Spleen (tissue), 11 donors: ENCODE data around the gene SLC25A45. TPM values are rescaled to one million over a fixed set of nuclear protein-coding genes. Genes with fewer than 3 reads are reported as not detected.

Source experiments
- DNase-seq: peaks from one replicate; pipeline ENCODE4 v3.0.0-alpha.2; 2020
- H3K27ac ChIP-seq, 8 donors: fragments of 200-600 bp; sonication (generic) in 7 of 8; 1 replicate in 4 of 8; 2 replicates in 4 of 8; pipeline versions ENCODE4 v1.5.0 to v1.8.0; 2016 to 2021; ENCODE audit warnings: inconsistent platforms in 4 of 8, mild to moderate bottlenecking in 4 of 8, moderate library complexity in 1 of 8
- H3K27me3 ChIP-seq, 7 donors: fragments of 200-600 bp; sonication (generic) in 6 of 7; replicated peaks in 1 of 7; 1 replicate in 4 of 7; 2 replicates in 3 of 7; pipeline versions ENCODE4 v1.5.0 to v1.8.0; 2016 to 2021; ENCODE audit warnings: inconsistent platforms in 3 of 7, mild to moderate bottlenecking in 1 of 7
- H3K36me3 ChIP-seq, 6 donors: fragments of 200-600 bp; sonication (generic) in 5 of 6; 1 replicate in 4 of 6; 2 replicates in 2 of 6; pipeline versions ENCODE4 v1.5.0 to v1.8.0; 2016 to 2021; ENCODE audit warnings: inconsistent platforms in 2 of 6
- H3K4me1 ChIP-seq, 6 donors: fragments of 200-600 bp; sonication (generic) in 5 of 6; 1 replicate in 3 of 6; 2 replicates in 3 of 6; pipeline versions ENCODE4 v1.5.0 to v1.8.0; 2016 to 2021; ENCODE audit warnings: inconsistent platforms in 3 of 6
- H3K4me3 ChIP-seq, 8 donors: fragments of 200-600 bp; sonication (generic) in 7 of 8; 1 replicate in 4 of 8; 2 replicates in 4 of 8; pipeline versions ENCODE4 v1.5.0 to v1.8.0; 2016 to 2021; ENCODE audit warnings: inconsistent platforms in 4 of 8, mild to moderate bottlenecking in 4 of 8, moderate library complexity in 2 of 8
- H3K9me3 ChIP-seq, 8 donors: fragments of 200-600 bp; sonication (generic) in 7 of 8; 1 replicate in 4 of 8; 2 replicates in 4 of 8; pipeline versions ENCODE4 v1.5.0 to v1.8.0; 2016 to 2021; ENCODE audit warnings: inconsistent platforms in 4 of 8
- POLR2A ChIP-seq, 3 donors: fragments of 450-650 bp; IDR thresholded peaks; one replicate each; pipeline ENCODE4 v1.5.1; 2017; ENCODE audit warnings: antibody characterized with exemption in 3 of 3, mild to moderate bottlenecking in 1 of 3
- POLR2AphosphoS5 ChIP-seq, 3 donors: sonication (generic); formaldehyde crosslinking; IDR thresholded peaks; one replicate each; pipeline ENCODE4 v1.5.1; 2017; ENCODE audit warnings: antibody characterized with exemption in 3 of 3
- WGBS, 5 donors: extraction: QIAGEN DNeasy Blood & Tissue Kit in 3 of 5; methylation state at CpG; one replicate each; pipeline versions ENCODE4 v1.1.5 to v1.1.7; 2013 to 2018; 5-methylcytosine and 5-hydroxymethylcytosine counted together
- intact Hi-C: fragments of 100-400 bp; cut with DNase I; formaldehyde crosslinking; loops from one replicate; pipeline ENCODE4 v1.15.0; 2023; ENCODE audit warnings: low total_unique reads
- polyA plus RNA-seq, 3 donors: library from polyadenylated mRNA; stranded (reverse); fragments of 200-250 nt; gene quantifications; one replicate each; pipeline ENCODE4 v1.2.1, GENCODE V29; 2013
- total RNA-seq, 7 donors: library from RNA; depleted of rRNA in 3 of 7; stranded (reverse); fragments of >200 nt in 3 of 7; fragmentation: NEBNext Ultra II Directional in 4 of 7; extraction: Animal tissue kit (Norgen Biotek cat#: 25700) in 4 of 7; gene quantifications; one replicate each; pipeline versions ENCODE4 v1.1.0 to v1.2.1, GENCODE V29; 2016 to 2021
- TF ChIP-seq, protein P1 (sequence below), 11 experiments: fragments of 200-600 bp in 7 of 11; fragments of 450-650 bp in 4 of 11; sonication (generic) in 4 of 11; IDR thresholded peaks in 8 of 11; conservative IDR thresholded peaks in 3 of 11; 1 replicate in 7 of 11; 2 replicates in 4 of 11; pipeline versions ENCODE4 v1.4.0 to v1.8.0; 2016 to 2021; ENCODE audit warnings: antibody characterized with exemption in 11 of 11, inconsistent platforms in 4 of 11, mild to moderate bottlenecking in 1 of 11
- donor health status: healthy with polysubstance abuse.
- donor health status: DM: no; HTN: no; CAD: no; lungs with moderate emphysema.
- donor health status: DM: no; HTN: no; CAD: no.
- donor health status: Bipolar disorder and iron deficiency.
- donor health status: healthy.
- donor health status: DM: no; HTN: no; CAD: no.
- donor health status: DM: yes; HTN: yes; CAD: no.

Gene SLC25A45
- total and polyA plus RNA-seq, 10 donors = 11.6 to 33.4 (median 24.9) TPM

DNA sequence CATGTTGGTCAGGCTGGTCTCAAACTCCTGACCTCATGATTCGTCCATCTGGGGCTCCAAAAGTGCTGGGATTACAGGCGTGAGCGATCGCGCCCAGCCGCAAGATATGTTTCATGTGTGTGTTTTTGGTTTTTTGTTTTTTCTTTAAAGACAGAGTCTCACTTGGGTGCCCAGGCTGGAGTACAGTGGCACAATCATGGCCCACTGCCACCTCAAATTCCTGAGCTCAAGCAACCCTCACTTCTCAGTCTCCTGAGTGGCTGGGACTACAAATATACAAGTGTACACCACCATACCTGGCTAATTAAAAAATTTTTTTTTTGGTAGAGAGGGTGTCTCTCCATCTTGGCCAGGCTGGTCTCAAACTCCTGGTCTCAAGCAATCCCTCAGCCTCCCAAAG lies 19.5 kb downstream of the SLC25A45 start:
- TF ChIP-seq POLR2AphosphoS5 (IDR thresholded peaks at IDR 0.05) (no peak), POLR2A (IDR thresholded peaks at IDR 0.05) (no peak)
- TF ChIP-seq, protein P1, sequence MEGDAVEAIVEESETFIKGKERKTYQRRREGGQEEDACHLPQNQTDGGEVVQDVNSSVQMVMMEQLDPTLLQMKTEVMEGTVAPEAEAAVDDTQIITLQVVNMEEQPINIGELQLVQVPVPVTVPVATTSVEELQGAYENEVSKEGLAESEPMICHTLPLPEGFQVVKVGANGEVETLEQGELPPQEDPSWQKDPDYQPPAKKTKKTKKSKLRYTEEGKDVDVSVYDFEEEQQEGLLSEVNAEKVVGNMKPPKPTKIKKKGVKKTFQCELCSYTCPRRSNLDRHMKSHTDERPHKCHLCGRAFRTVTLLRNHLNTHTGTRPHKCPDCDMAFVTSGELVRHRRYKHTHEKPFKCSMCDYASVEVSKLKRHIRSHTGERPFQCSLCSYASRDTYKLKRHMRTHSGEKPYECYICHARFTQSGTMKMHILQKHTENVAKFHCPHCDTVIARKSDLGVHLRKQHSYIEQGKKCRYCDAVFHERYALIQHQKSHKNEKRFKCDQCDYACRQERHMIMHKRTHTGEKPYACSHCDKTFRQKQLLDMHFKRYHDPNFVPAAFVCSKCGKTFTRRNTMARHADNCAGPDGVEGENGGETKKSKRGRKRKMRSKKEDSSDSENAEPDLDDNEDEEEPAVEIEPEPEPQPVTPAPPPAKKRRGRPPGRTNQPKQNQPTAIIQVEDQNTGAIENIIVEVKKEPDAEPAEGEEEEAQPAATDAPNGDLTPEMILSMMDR (IDR thresholded peaks at IDR 0.05 in 8 of 11, conservative IDR thresholded peaks at IDR 0.05 in 3 of 11) = no peak
- Histone ChIP-seq H3K4me3 (peak overlapping the region in 1 of 8 donors; percentile 51), H3K4me1 (peaks cover 6 to 35% (median 19%) of the 10 kb centered on the region in 6 donors), H3K27ac (peak overlapping the region; percentile 14 to 88 (median 78)), H3K27me3 (no peaks in the 10 kb centered on the region), H3K9me3 (no peaks in the 10 kb centered on the region), H3K36me3 (no peaks in the 10 kb centered on the region)
- DNase-seq = peak; percentile 39
- intact Hi-C loops = no loop called here
- WGBS, 5 donors = 79 to 87% (median 82%) methylated on average over 6 of the region's 6 CpGs

DNA sequence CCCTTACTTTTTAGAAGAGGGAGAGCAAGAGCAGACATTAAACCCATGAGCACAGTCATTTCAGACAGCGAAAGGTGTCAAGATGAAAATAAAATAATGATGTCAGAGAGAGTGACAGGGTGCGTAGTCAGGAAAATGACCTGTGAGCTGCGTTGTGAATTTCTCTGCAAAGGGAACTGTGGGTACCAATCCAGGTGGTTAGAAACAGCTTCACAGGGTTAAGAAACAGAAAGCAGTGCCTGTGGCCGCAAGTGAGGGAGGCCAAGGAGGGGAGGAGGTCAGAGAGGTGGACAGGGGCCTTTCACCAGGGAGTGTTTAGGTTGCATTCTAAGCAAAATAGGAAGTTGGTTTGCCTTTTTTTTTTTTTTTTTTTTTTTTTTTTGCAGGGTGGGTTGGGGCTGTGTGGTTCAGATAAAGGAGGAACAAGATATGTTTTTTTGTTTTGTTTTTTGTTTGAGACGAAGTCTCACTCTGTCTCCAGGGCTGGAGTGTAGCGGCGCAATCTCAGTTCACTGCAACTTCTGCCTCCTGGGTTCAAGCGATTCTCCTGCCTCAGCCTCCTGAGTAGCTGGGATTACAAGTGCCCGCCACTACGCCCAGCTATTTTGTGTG lies 20.0 kb downstream of the SLC25A45 start:
- WGBS, 5 donors = 30 to 52% (median 46%) methylated on average over 10 of the region's 10 CpGs
- H3K27me3 ChIP-seq = no peaks in the 10 kb centered on the region
- peak; percentile 77 for DNase-seq
- H3K9me3 ChIP-seq = no peaks in the 10 kb centered on the region
- H3K27ac ChIP-seq = peak overlapping the region; percentile 14 to 88 (median 78)
- no peaks in the 10 kb centered on the region for H3K36me3 ChIP-seq
- peak overlapping the region in 1 of 8 donors; percentile 51 for H3K4me3 ChIP-seq
- peak in 1 of 3 donors; percentile 14 for TF ChIP-seq POLR2AphosphoS5 (IDR thresholded peaks at IDR 0.05)
- TF ChIP-seq POLR2A (IDR thresholded peaks at IDR 0.05) = no peak
- TF ChIP-seq, protein P1 (IDR thresholded peaks at IDR 0.05 in 8 of 11, conservative IDR thresholded peaks at IDR 0.05 in 3 of 11) = no peak
- intact Hi-C loops = no loop called here
- peaks cover 6 to 35% (median 19%) of the 10 kb centered on the region in 6 donors for H3K4me1 ChIP-seq

DNA sequence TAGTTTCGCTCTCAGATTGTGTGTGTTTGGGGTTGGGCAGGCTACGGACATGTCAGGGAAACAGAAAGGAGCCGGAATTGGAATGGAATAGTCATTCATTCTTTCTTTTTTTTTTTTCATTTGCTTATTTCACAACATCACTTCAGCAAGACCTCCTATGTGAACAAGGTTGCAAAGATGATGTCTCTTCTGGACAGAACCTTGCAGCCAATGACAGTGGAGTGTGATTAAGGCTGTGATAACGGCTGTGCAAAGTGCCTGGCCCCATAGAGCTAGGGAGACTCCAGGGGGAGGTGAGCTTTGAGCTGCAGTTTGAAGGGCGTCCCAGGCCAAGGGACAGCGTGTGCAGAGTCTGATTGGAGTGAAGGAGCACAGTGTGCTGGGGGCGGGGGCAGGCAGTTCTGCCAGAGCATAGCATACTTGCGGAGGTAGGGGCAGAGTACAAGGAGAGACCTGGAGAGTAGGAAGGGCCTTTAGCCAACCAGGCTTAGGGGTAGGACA lies 24.5 kb downstream of the SLC25A45 start:
- intact Hi-C loops = no loop called here
- TF ChIP-seq POLR2AphosphoS5 (IDR thresholded peaks at IDR 0.05) (no peak), POLR2A (IDR thresholded peaks at IDR 0.05) (no peak)
- TF ChIP-seq, protein P1 (IDR thresholded peaks at IDR 0.05 in 8 of 11, conservative IDR thresholded peaks at IDR 0.05 in 3 of 11) = no peak
- 86 to 91% (median 88%) methylated on average over 8 of the region's 8 CpGs for WGBS, 5 donors
- H3K4me3 ChIP-seq = no peak overlapping the region
- H3K36me3 ChIP-seq = peaks cover 0 to under 1% (median 0%) of the 10 kb centered on the region in 6 donors
- no peak overlapping the region for H3K27ac ChIP-seq
- peaks cover 0 to 22% (median 0%) of the 10 kb centered on the region in 7 donors for H3K27me3 ChIP-seq
- peaks cover 14 to 45% (median 29%) of the 10 kb centered on the region in 6 donors for H3K4me1 ChIP-seq
- H3K9me3 ChIP-seq = no peaks in the 10 kb centered on the region
- DNase-seq = no peak

DNA sequence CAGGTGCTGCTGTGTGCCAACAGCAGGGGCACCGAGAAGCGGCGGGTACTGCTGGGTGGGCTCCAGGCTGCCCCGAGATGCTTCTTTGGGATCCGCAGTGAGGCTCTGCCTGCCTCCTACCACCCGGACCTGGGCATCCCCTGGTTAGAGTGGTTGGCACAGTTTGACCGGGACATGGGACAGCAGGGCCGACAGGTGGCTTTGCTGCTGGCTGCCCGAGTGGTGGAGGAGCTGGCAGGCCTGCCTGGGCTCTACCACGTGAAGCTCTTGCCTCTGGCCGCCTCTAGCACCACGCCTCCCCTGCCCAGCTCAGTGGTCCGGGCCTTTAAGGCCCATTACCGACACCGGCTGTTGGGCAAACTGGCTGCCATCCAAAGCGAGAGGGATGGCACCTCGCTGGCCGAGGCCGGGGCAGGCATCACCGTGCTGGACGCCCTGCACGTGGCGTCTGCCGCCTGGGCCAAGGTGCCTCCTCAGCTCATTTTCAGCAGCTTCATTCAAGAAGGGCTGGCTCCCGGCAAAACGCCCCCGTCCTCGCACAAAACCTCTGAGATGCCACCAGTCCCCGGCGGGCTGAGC lies 26.0 kb downstream of the SLC25A45 start:
- intact Hi-C loops = no loop called here

More for the DNA sequence above, 26.0 kb downstream of the SLC25A45 start:
- DNase-seq = no peak
- 92 to 97% (median 94%) methylated on average over 14 to 30 of the region's 30 CpGs for WGBS, 5 donors
- peaks cover 0 to 22% (median 0%) of the 10 kb centered on the region in 7 donors for H3K27me3 ChIP-seq
- peaks cover 0 to 14% (median 13%) of the 10 kb centered on the region in 6 donors for H3K36me3 ChIP-seq
- TF ChIP-seq POLR2AphosphoS5 (IDR thresholded peaks at IDR 0.05) (no peak), POLR2A (IDR thresholded peaks at IDR 0.05) (no peak)
- TF ChIP-seq, protein P1 (IDR thresholded peaks at IDR 0.05 in 8 of 11, conservative IDR thresholded peaks at IDR 0.05 in 3 of 11) = no peak
- H3K9me3 ChIP-seq = no peaks in the 10 kb centered on the region
- peaks cover 14 to 31% (median 21%) of the 10 kb centered on the region in 6 donors for H3K4me1 ChIP-seq
- no peak overlapping the region for H3K27ac ChIP-seq
- no peak overlapping the region for H3K4me3 ChIP-seq
